A549 (cell line): ENCODE results near the gene BIN1. TPM values are rescaled to one million over a fixed set of nuclear protein-coding genes. Genes with fewer than 3 reads are reported as not detected.

Experiments
- ATAC-seq, 2 experiments: fragments of 200-7000 bp in 1 of 2; fragments of >200 bp in 1 of 2; cut with Nextera tagmentation in 1 of 2; cut with Tn5 transposase in 1 of 2; 3 replicates each; pipeline versions ENCODE4 v1.8.0 to v1.9.1; 2018 to 2020; ENCODE audit warnings: mild to moderate bottlenecking in 1 of 2, moderate library complexity in 1 of 2
- CTCF ChIA-PET: fragments of 300-600 bp; sonication (Branson Sonifier 250); formaldehyde crosslinking; extraction: SDS; loops from one replicate; lab custom pipeline; 2021; ENCODE audit warnings: antibody characterized with exemption, inconsistent platforms; lab: Yijun Ruan, JAX
- POLR2A ChIA-PET: fragments of 350-600 bp; formaldehyde crosslinking; extraction: SDS; loops from one replicate; lab custom pipeline; 2021; ENCODE audit warnings: antibody characterized with exemption, inconsistent platforms; lab: Yijun Ruan, JAX
- DNase-seq, 2 experiments: peaks; one replicate each; pipeline versions ENCODE4 v3.0.0 to v3.0.0-alpha.2; 2011 to 2016; ENCODE audit warnings: low read depth in 1 of 2, low spot score in 1 of 2
- FAIRE-seq: peaks from 2 replicates; lab custom pipeline; 2011; peaks lifted over from hg19 to GRCh38; lab: Jason Lieb, UNC
- H3K27ac ChIP-seq, 2 experiments: fragments of >200 bp; sonication (Bioruptor Twin); formaldehyde crosslinking; 3 replicates each; pipeline ENCODE4 v1.5.1; 2016 to 2017
- H3K4me1 ChIP-seq: fragments of >200 bp; sonication (Bioruptor Twin); formaldehyde crosslinking; 3 replicates; pipeline ENCODE4 v1.6.1; 2016
- H3K4me2 ChIP-seq: fragments of >200 bp; sonication (Bioruptor Twin); formaldehyde crosslinking; 3 replicates; pipeline ENCODE4 v1.6.1; 2016
- H3K4me3 ChIP-seq: fragments of >200 bp; sonication (Bioruptor Twin); formaldehyde crosslinking; 3 replicates; pipeline ENCODE4 v1.5.1; 2016
- H3K9me3 ChIP-seq: fragments of >200 bp; sonication (Bioruptor Twin); formaldehyde crosslinking; 3 replicates; pipeline ENCODE4 v1.6.1; 2016
- ATOH8 ChIP-seq: fragments of 250-450 bp; sonication (Bioruptor Pico); IDR thresholded peaks from 2 replicates; pipeline ENCODE4 v1.5.0; 2020; ENCODE audit warnings: low read depth, mild to moderate bottlenecking, moderate library complexity
- BCL3 ChIP-seq: fragments of >200 bp; sonication (Bioruptor Twin); formaldehyde crosslinking; IDR thresholded peaks from 3 replicates; pipeline ENCODE4 v1.6.1; 2016
- CBX8 ChIP-seq: fragments of 200-600 bp; sonication (generic); IDR thresholded peaks from 2 replicates; pipeline ENCODE4 v1.6.1; 2016
- E2F6 ChIP-seq: IDR thresholded peaks from 2 replicates; pipeline ENCODE4 v1.6.1; 2012; ENCODE audit warnings: low read depth, borderline replicate concordance
- ELK1 ChIP-seq: fragments of 150-350 bp; IDR thresholded peaks from 2 replicates; pipeline ENCODE4 v1.6.1; 2014; ENCODE audit warnings: low read depth, mild to moderate bottlenecking, low read length
- EP300 ChIP-seq, 2 experiments: fragments of >200 bp; sonication (Bioruptor Twin); formaldehyde crosslinking; IDR thresholded peaks; 2 replicates in 1 of 2; 3 replicates in 1 of 2; pipeline ENCODE4 v1.6.1; 2016 to 2017
- FOSB ChIP-seq: fragments of 250-450 bp; sonication (Bioruptor Pico); IDR thresholded peaks from 2 replicates; pipeline ENCODE4 v1.5.0; 2020; ENCODE audit warnings: mild to moderate bottlenecking, moderate library complexity
- HMGXB4 ChIP-seq: fragments of 250-450 bp; sonication (Bioruptor Pico); IDR thresholded peaks from 2 replicates; pipeline ENCODE4 v1.5.0; 2021; ENCODE audit warnings: mild to moderate bottlenecking, moderate library complexity, borderline replicate concordance
- HOXA7 ChIP-seq: fragments of 250-450 bp; sonication (Bioruptor Pico); IDR thresholded peaks from 2 replicates; pipeline ENCODE4 v1.5.0; 2020; ENCODE audit warnings: mild to moderate bottlenecking, moderate library complexity
- HOXB5 ChIP-seq: fragments of 250-450 bp; sonication (Bioruptor Pico); IDR thresholded peaks from 2 replicates; pipeline ENCODE4 v1.5.0; 2020; ENCODE audit warnings: mild to moderate bottlenecking, moderate library complexity
- MAX ChIP-seq: IDR thresholded peaks from 2 replicates; pipeline ENCODE4 v1.6.1; 2012
- NFE2L2 ChIP-seq: fragments of 150-350 bp; conservative IDR thresholded peaks from 2 replicates; pipeline ENCODE4 v1.6.1; 2014; ENCODE audit warnings: low read length
- NPAS2 ChIP-seq: fragments of 250-450 bp; sonication (Bioruptor Pico); IDR thresholded peaks from 2 replicates; pipeline ENCODE4 v1.8.0; 2022; ENCODE audit warnings: mild to moderate bottlenecking, moderate library complexity, borderline replicate concordance
- SMC3 ChIP-seq: fragments of >200 bp; sonication (Bioruptor Twin); formaldehyde crosslinking; IDR thresholded peaks from 3 replicates; pipeline ENCODE4 v1.6.1; 2018; ENCODE audit warnings: inconsistent platforms
- USF2 ChIP-seq: fragments of 450-650 bp; IDR thresholded peaks from 2 replicates; pipeline ENCODE4 v1.6.1; 2014; ENCODE audit warnings: antibody characterized with exemption
- ZFP36 ChIP-seq: fragments of 450-650 bp; IDR thresholded peaks from 2 replicates; pipeline ENCODE4 v1.6.1; 2014; ENCODE audit warnings: borderline replicate concordance; ENCODE audit not compliant: partially characterized antibody
- ZNF302 ChIP-seq: fragments of 250-450 bp; sonication (Bioruptor Pico); IDR thresholded peaks from 2 replicates; pipeline ENCODE4 v1.9.0; 2021; ENCODE audit warnings: inconsistent platforms, mild to moderate bottlenecking, moderate library complexity
- WGBS: methylation state at CpG from one replicate; pipeline ENCODE4 v1.1.6; 2017; ENCODE audit errors: missing lambda C conversion rate; 5-methylcytosine and 5-hydroxymethylcytosine counted together
- polyA plus RNA-seq, 4 experiments: library from polyadenylated mRNA; depleted of rRNA in 3 of 4; stranded (reverse); fragments of >200 nt; fragmentation: RNase III in 1 of 4; extraction: RNeasy Plus Mini Kit Qiagen cat#74134 plus additional on column Dnase treatment in 1 of 4; gene quantifications; 2 replicates in 3 of 4; 3 replicates in 1 of 4; pipeline ENCODE4 v1.2.3, GENCODE V29; 2011 to 2017

The BIN1 gene
- polyA plus RNA-seq, 2 of the 4 experiments (the other 2 are of a cell fraction) = 15.5 to 34.1 TPM

GRCh38 chr2:127140538-127140937 lies 33.6 kb upstream of the BIN1 start:
- 79% methylated on average over 13 of the region's 13 CpGs for WGBS
- no peak for TF ChIP-seq E2F6
- no peak for TF ChIP-seq FOSB (CRISPR knock-in tag)
- TF ChIP-seq ATOH8 (CRISPR knock-in tag) = no peak
- no peak for TF ChIP-seq USF2
- TF ChIP-seq ZFP36 = no peak
- TF ChIP-seq EP300 (IDR thresholded peaks at IDR 0.05) = no peak
- no peak for TF ChIP-seq NFE2L2
- TF ChIP-seq HOXB5 (CRISPR knock-in tag) = no peak
- TF ChIP-seq CBX8 = no peak
- no peak for TF ChIP-seq SMC3
- Histone ChIP-seq H3K4me2 (no peak overlapping the region), H3K9me3 (0 out of 3 replicates have a peak, but pooled peaks cover 4% of the 10 kb centered on the region), H3K27ac (no peak overlapping the region), H3K4me3 (no peak overlapping the region), H3K4me1 (peaks cover 10% of the 10 kb centered on the region)
- ChIA-PET POLR2A (no interaction called here), CTCF (interaction anchor here (1.1 to 1.4 kb wide), 2 partner anchors 10 to 11 kb away, joined by 3 read pairs; no protein-coding TSS in a partner anchor)
- no peak for ATAC-seq
- no peak for FAIRE-seq
- DNase-seq = no peak

- Histone ChIP-seq H3K4me3 (no peak overlapping the region), H3K4me1 (peaks cover 6% of the 10 kb centered on the region; the same call in 2 of the 3 replicates), H3K27ac (no peak overlapping the region), H3K9me3 (0 out of 3 replicates have a peak, but pooled peaks cover 4% of the 10 kb centered on the region), H3K4me2 (no peak overlapping the region)
- FAIRE-seq (no peak), ATAC-seq (no peak), DNase-seq (no peak)
- POLR2A ChIA-PET = no interaction called here
- 51% methylated on average over 2 of the region's 2 CpGs for WGBS
- CTCF ChIA-PET = interaction anchor here (1.1 to 1.3 kb wide), 3 partner anchors 8 to 33 kb away, joined by 3 to 6 read pairs (median 3); partner anchors contain the start of gene BIN1
- TF ChIP-seq ELK1 = no peak
- TF ChIP-seq USF2 = no peak
- TF ChIP-seq BCL3 = no peak
- TF ChIP-seq HOXA7 (CRISPR knock-in tag) = no peak
- no peak for TF ChIP-seq HMGXB4 (CRISPR knock-in tag)
- no peak for TF ChIP-seq NPAS2 (CRISPR knock-in tag)
- TF ChIP-seq MAX = no peak
- TF ChIP-seq SMC3 = no peak
- TF ChIP-seq ZNF302 = no peak
Observed at GRCh38 chr2:127139766-127140165, 32.8 kb upstream of the BIN1 start.
